Measurements from ENCODE around the gene TMPRSS11E.
A peak's percentile ranks its signal among the peaks of the same experiment; 100 is the strongest.
"Not testable (repeated sequence)": the region's sequence is repeated elsewhere in the genome, so short reads cannot be mapped to it uniquely, and the experiment has no call there.

Gene TMPRSS11E

GRCh38 chr4:68463796-68464195, 16.5 kb downstream of the TMPRSS11E start:
- DNase-seq, result no peak

GRCh38 chr4:68465058-68465457, 17.8 kb downstream of the TMPRSS11E start:
- DNase-seq, result no peak

- DNase-seq, result no peak
Observed at GRCh38 chr4:68466185-68466584, 18.9 kb downstream of the TMPRSS11E start.

GRCh38 chr4:68466751-68467150, 19.5 kb downstream of the TMPRSS11E start:
- DNase-seq, result no peak

GRCh38 chr4:68469482-68469881, 22.2 kb downstream of the TMPRSS11E start:
- no peak for DNase-seq

- DNase-seq, result no peak
Observed at GRCh38 chr4:68476191-68476590, 28.9 kb downstream of the TMPRSS11E start.

- DNase-seq, result no peak
Observed at GRCh38 chr4:68489338-68489737, 42.1 kb downstream of the TMPRSS11E start.

GRCh38 chr4:68490826-68491457, 43.7 kb downstream of the TMPRSS11E start:
- DNase-seq, result no peak

GRCh38 chr4:68494688-68495087, 47.4 kb downstream of the TMPRSS11E start:
- DNase-seq, result no peak

GRCh38 chr4:68498413-68499007, 51.2 kb downstream of the TMPRSS11E start:
- DNase-seq, result peak; percentile 14

GRCh38 chr4:68499021-68499420, 51.8 kb downstream of the TMPRSS11E start:
- no peak for DNase-seq

- not testable (repeated sequence) for DNase-seq
Observed at GRCh38 chr4:68503462-68503861, 56.2 kb downstream of the TMPRSS11E start.

GRCh38 chr4:68504836-68505235, 57.6 kb downstream of the TMPRSS11E start:
- DNase-seq, result not testable (repeated sequence)

- DNase-seq, result not testable (repeated sequence)
Observed at GRCh38 chr4:68505452-68505851, 58.2 kb downstream of the TMPRSS11E start.

- DNase-seq, result no peak
Observed at GRCh38 chr4:68518889-68519288, 71.6 kb downstream of the TMPRSS11E start.

- DNase-seq, result no peak
Observed at GRCh38 chr4:68520985-68521384, 73.7 kb downstream of the TMPRSS11E start.

- not testable (repeated sequence) for DNase-seq
Observed at GRCh38 chr4:68522232-68522631, 75.0 kb downstream of the TMPRSS11E start.

- DNase-seq, result no peak
Observed at GRCh38 chr4:68535974-68536373, 88.7 kb downstream of the TMPRSS11E start.

- DNase-seq, result no peak
Observed at GRCh38 chr4:68536375-68536774, 89.1 kb downstream of the TMPRSS11E start.

GRCh38 chr4:68542742-68543141, 95.5 kb downstream of the TMPRSS11E start:
- not testable (repeated sequence) for DNase-seq
